ENCODE data around the gene LRP10. TPM values are rescaled to one million over a fixed set of nuclear protein-coding genes. Genes with fewer than 3 reads are reported as not detected.

The LRP10 gene
- polyA plus RNA-seq, 2 of the 4 experiments (the other 2 are of a cell fraction) = 57.2 to 74.3 TPM

- TF ChIP-seq E2F6 (IDR thresholded peaks at IDR 0.05; ENCODE audit: borderline replicate concordance, low read depth) (no peak), MYC (IDR thresholded peaks at IDR 0.05; ENCODE audit: borderline replicate concordance, low read length) (peak; percentile 85), HOXB13 (CRISPR knock-in tag; IDR thresholded peaks at IDR 0.05; ENCODE audit: low read depth) (no peak), RFX5 (IDR thresholded peaks at IDR 0.05) (peak; percentile 66; the same call in 1 of the 2 replicates), HEYL (CRISPR knock-in tag; IDR thresholded peaks at IDR 0.05) (no peak), USF2 (IDR thresholded peaks at IDR 0.05) (no peak), FOXS1 (CRISPR knock-in tag; IDR thresholded peaks at IDR 0.05) (no peak), RCOR1 (IDR thresholded peaks at IDR 0.05; ENCODE audit: low read depth, low read length) (no peak), HOXB5 (CRISPR knock-in tag; IDR thresholded peaks at IDR 0.05) (no peak), HDAC2 (IDR thresholded peaks at IDR 0.05) (no peak), EHMT2 (IDR thresholded peaks at IDR 0.05; ENCODE audit: low read depth) (no peak), HOXA7 (CRISPR knock-in tag; IDR thresholded peaks at IDR 0.05) (no peak), SREBF2 (IDR thresholded peaks at IDR 0.05) (peak; percentile 92), KDM1A (IDR thresholded peaks at IDR 0.05; ENCODE audit: low read depth) (no peak), MAFK (IDR thresholded peaks at IDR 0.05; ENCODE audit: partially characterized antibody) (no peak), CTCF (IDR thresholded peaks at IDR 0.05) (no peak), REST (IDR thresholded peaks at IDR 0.05) (no peak), NR3C1 (IDR thresholded peaks at IDR 0.05) (no peak), GATA3 (IDR thresholded peaks at IDR 0.05; ENCODE audit: borderline replicate concordance) (peak; percentile 22; the same call in 1 of the 2 replicates), PBX3 (IDR thresholded peaks at IDR 0.05) (peak; percentile 32; the same call in 1 of the 2 replicates), RNF2 (IDR thresholded peaks at IDR 0.05; ENCODE audit: borderline replicate concordance, low read depth) (no peak), ELK1 (IDR thresholded peaks at IDR 0.05; ENCODE audit: low read depth, low read length) (no peak), TFCP2L1 (CRISPR knock-in tag; IDR thresholded peaks at IDR 0.05) (no peak), CBX2 (IDR thresholded peaks at IDR 0.05; ENCODE audit: borderline replicate concordance, low read depth) (no peak), PHF8 (IDR thresholded peaks at IDR 0.05; ENCODE audit: borderline replicate concordance, low read depth) (peak; percentile 99), BCL3 (IDR thresholded peaks at IDR 0.05) (peak; percentile 83; the same call in 2 of the 3 replicates), TP53 (CRISPR knock-in tag; IDR thresholded peaks at IDR 0.05) (0 out of 2 replicates have a peak, but pooled peaks have one; percentile 5), HMGXB4 (CRISPR knock-in tag; IDR thresholded peaks at IDR 0.05; ENCODE audit: borderline replicate concordance) (no peak), CBX8 (IDR thresholded peaks at IDR 0.05) (no peak)
Measured at GRCh38 chr14:22929104-22929960, 57.8 kb downstream of the LRP10 start, which contains the start of gene PRMT5 (continued).

All from A549 (cell line).